ENCODE data around the gene MSGN1. TPM values are rescaled to one million over a fixed set of nuclear protein-coding genes. Genes with fewer than 3 reads are reported as not detected.

MSGN1 gene
- polyA plus RNA-seq, 1 experiment = not detected

DNA sequence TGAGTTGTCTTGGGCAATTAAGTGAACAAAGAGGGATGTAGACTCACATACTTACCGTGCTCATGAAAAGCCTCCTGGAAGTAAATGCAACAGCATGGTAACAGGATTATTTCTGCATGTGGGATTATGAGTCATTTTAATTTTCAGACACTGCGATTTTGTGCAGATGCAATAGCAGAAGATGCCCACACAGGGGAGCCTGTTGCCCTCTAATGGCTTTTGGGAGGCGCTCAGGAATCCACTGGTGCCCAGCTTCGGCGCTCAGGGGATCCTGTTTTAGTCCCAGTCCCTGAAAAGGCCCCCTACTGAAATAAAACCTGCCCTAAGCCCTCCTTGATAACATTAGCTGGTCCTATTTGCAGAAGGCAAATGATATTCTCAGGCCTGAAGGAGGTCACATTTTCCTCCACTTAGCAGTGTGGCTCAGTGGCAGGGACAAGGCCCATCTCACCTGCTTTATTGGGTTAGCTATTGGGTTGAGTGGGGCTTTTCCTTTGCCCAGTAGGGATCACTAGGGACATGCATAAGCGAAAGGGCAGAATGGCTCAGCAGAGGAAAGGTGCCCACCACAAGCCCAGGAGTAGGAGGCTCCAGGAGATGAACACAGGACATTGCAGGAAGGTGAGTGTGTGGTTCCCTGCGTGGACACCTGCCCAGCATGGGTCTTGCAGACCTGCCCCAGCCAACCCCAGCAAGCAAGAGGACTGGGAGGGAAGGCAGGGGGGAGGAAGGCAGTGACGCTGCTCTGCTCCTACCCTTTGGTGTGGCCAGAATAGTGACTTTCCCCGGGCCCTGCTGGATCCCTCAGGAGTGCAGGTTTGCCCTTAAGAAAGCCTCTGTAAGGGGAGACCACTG lies 35.7 kb downstream of the MSGN1 start:
- H3K4me3 ChIP-seq (ENCODE audit: low read depth, low read length) = no peak overlapping the region
- CTCF ChIA-PET = interaction anchor here (0.6 to 6.2 kb wide), 18 partner anchors 8 to 528 kb away, joined by 3 to 94 read pairs (median 4); no protein-coding TSS in a partner anchor
- H3K9me3 ChIP-seq (ENCODE audit: control insufficient read depth, insufficient read depth, low read length) = no peaks in the 10 kb centered on the region
- POLR2A ChIA-PET = no interaction called here
- DNase-seq (ENCODE audit: low read depth, low spot score) = peak; percentile 34
- TF ChIP-seq, protein P1, sequence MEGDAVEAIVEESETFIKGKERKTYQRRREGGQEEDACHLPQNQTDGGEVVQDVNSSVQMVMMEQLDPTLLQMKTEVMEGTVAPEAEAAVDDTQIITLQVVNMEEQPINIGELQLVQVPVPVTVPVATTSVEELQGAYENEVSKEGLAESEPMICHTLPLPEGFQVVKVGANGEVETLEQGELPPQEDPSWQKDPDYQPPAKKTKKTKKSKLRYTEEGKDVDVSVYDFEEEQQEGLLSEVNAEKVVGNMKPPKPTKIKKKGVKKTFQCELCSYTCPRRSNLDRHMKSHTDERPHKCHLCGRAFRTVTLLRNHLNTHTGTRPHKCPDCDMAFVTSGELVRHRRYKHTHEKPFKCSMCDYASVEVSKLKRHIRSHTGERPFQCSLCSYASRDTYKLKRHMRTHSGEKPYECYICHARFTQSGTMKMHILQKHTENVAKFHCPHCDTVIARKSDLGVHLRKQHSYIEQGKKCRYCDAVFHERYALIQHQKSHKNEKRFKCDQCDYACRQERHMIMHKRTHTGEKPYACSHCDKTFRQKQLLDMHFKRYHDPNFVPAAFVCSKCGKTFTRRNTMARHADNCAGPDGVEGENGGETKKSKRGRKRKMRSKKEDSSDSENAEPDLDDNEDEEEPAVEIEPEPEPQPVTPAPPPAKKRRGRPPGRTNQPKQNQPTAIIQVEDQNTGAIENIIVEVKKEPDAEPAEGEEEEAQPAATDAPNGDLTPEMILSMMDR (IDR thresholded peaks at IDR 0.05; ENCODE audit: low read depth, low read length) = peak; percentile 95
- no peak overlapping the region for H3K27ac ChIP-seq (ENCODE audit: low read depth, low read length)
- no peaks in the 10 kb centered on the region for H3K27me3 ChIP-seq (ENCODE audit: control insufficient read depth, insufficient read depth, low read length)

DNA sequence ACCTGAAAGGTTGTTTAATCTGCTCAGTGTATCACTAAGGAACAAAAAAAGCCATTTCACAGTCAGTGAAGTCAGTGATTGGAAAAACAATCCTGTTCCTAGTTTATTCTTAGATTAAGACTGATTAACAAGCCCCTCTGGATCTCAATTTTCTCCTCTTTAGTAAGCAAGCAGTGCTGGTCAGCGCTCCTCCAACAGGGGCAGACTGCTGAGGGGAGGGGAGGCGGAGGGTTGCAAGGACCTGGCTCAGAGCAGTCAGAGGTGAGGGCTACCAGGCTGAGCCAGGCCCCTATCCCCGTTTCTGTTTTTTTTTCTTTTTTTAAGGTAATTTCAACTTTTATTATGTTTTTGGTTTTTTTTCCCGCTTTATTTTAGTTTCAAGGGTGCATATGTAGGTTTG lies 37.5 kb downstream of the MSGN1 start:
- no peak for DNase-seq (ENCODE audit: low read depth, low spot score)
- TF ChIP-seq, protein P1 (IDR thresholded peaks at IDR 0.05; ENCODE audit: low read depth, low read length) = no peak
- H3K4me3 ChIP-seq (ENCODE audit: low read depth, low read length) = no peak overlapping the region
- ChIA-PET CTCF (interaction anchor here (0.6 to 2.5 kb wide), 2 partner anchors 49 to 524 kb away, joined by 3 to 13 read pairs; no protein-coding TSS in a partner anchor), POLR2A (no interaction called here)
- H3K9me3 ChIP-seq (ENCODE audit: control insufficient read depth, insufficient read depth, low read length) = no peaks in the 10 kb centered on the region
- H3K27ac ChIP-seq (ENCODE audit: low read depth, low read length) = no peak overlapping the region
- no peaks in the 10 kb centered on the region for H3K27me3 ChIP-seq (ENCODE audit: control insufficient read depth, insufficient read depth, low read length)

DNA sequence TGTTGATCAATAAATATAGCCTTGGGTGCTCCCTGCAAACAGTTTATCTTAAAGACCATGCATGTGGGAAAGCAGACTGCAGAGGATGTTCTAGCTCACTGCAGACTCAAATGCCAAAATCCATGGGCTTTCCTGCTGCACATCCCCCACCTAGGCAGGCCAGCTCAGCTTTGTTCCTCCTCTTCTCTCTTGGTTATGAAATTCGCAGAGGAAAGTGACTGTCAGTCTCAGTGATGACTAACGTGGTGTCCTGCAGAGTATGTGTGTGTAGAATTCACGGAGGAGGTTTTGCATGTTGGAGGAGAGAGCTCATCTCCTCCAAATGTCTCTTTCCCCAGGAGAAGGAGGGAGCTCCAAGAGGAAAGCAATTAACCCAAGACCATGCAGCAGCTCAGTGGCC lies 40.8 kb downstream of the MSGN1 start:
- POLR2A ChIA-PET = no interaction called here
- TF ChIP-seq, protein P1 (IDR thresholded peaks at IDR 0.05; ENCODE audit: low read depth, low read length) = no peak
- Histone ChIP-seq H3K4me3 (ENCODE audit: low read depth, low read length) (no peak overlapping the region), H3K9me3 (ENCODE audit: control insufficient read depth, insufficient read depth, low read length) (no peaks in the 10 kb centered on the region), H3K27me3 (ENCODE audit: control insufficient read depth, insufficient read depth, low read length) (peaks cover 3% of the 10 kb centered on the region), H3K27ac (ENCODE audit: low read depth, low read length) (no peak overlapping the region)
- DNase-seq (ENCODE audit: low read depth, low spot score) = no peak
- CTCF ChIA-PET = interaction anchor here (0.7 to 2.5 kb wide), 3 partner anchors 293 to 526 kb away, joined by 3 to 19 read pairs (median 4); no protein-coding TSS in a partner anchor

DNA sequence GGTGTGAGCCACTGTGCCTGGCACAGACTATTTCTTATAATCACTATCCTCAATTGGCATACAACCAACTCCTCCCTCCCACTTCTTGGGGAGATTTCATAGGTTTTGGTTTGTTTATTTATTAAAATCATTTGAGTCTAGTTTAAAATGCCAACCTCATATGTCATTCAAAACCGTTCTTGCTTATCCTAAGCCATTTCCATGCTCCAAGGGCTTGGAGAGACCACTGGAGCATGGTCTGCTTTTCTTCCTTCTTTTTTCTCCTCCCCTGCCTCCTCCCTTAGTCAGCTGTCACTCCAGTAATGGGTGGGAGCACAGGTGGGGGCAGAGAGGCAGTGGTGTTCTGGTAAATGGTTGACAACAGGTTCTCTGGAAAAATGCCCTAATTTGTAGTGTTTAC lies 41.8 kb downstream of the MSGN1 start:
- CTCF ChIA-PET = interaction anchor here (1.0 kb wide), 1 partner anchor 525 kb away, joined by 4 read pairs; no protein-coding TSS in a partner anchor

More for the DNA sequence above, 41.8 kb downstream of the MSGN1 start:
- POLR2A ChIA-PET = no interaction called here
- TF ChIP-seq, protein P1 (IDR thresholded peaks at IDR 0.05; ENCODE audit: low read depth, low read length) = no peak
- Histone ChIP-seq H3K4me3 (ENCODE audit: low read depth, low read length) (no peak overlapping the region), H3K27me3 (ENCODE audit: control insufficient read depth, insufficient read depth, low read length) (peaks cover 3% of the 10 kb centered on the region), H3K9me3 (ENCODE audit: control insufficient read depth, insufficient read depth, low read length) (no peaks in the 10 kb centered on the region), H3K27ac (ENCODE audit: low read depth, low read length) (no peak overlapping the region)
- no peak for DNase-seq (ENCODE audit: low read depth, low spot score)

Measured in AG04450 (cell line).